Thoracic aorta (tissue), 2 donors: ENCODE results near the gene ABTB2. TPM values are rescaled to one million over a fixed set of nuclear protein-coding genes. Genes with fewer than 3 reads are reported as not detected.

Experiments
- ATAC-seq: fragments of 150-250 bp; one replicate; pipeline ENCODE4 v1.8.0; 2017; ENCODE audit warnings: low read depth; ENCODE audit not compliant: insufficient number of reproducible peaks, low FRiP score
- DNase-seq: peaks from one replicate; pipeline ENCODE4 v3.0.0-alpha.2; 2020; ENCODE audit warnings: low spot score
- H3K27ac ChIP-seq, 2 donors: fragments of 200-600 bp; sonication (generic); 1 replicate in 1 of 2; 2 replicates in 1 of 2; pipeline ENCODE4 v1.5.1; 2016; ENCODE audit warnings: mild to moderate bottlenecking in 2 of 2, moderate library complexity in 2 of 2
- H3K27me3 ChIP-seq: fragments of 200-600 bp; sonication (generic); replicated peaks from 2 replicates; pipeline ENCODE4 v1.6.0; 2016; ENCODE audit warnings: mild to moderate bottlenecking; ENCODE audit not compliant: insufficient read depth
- H3K36me3 ChIP-seq: fragments of 200-600 bp; sonication (generic); one replicate; pipeline ENCODE4 v1.5.1; 2016
- H3K4me1 ChIP-seq, 2 donors: fragments of 200-600 bp; sonication (generic); 1 replicate in 1 of 2; 2 replicates in 1 of 2; pipeline versions ENCODE4 v1.5.1 to v1.6.0; 2016; ENCODE audit warnings: low read depth in 2 of 2, mild to moderate bottlenecking in 1 of 2; ENCODE audit not compliant: control insufficient read depth in 1 of 2
- H3K4me3 ChIP-seq: fragments of 200-600 bp; sonication (generic); 2 replicates; pipeline ENCODE4 v1.5.1; 2016; ENCODE audit warnings: mild to moderate bottlenecking
- H3K9me3 ChIP-seq: fragments of 200-600 bp; sonication (generic); 2 replicates; pipeline ENCODE4 v1.5.1; 2016
- CTCF ChIP-seq: fragments of 200-600 bp; sonication (generic); IDR thresholded peaks from one replicate; pipeline ENCODE4 v1.5.1; 2019; ENCODE audit warnings: antibody characterized with exemption
- total RNA-seq, 2 donors: library from RNA; depleted of rRNA; stranded (reverse); fragments of >200 nt; gene quantifications; one replicate each; pipeline versions ENCODE4 v1.1.0 to v1.2.3, GENCODE V29; 2016

Gene ABTB2
- total RNA-seq, 2 donors from 2014 or later = 12.3 to 31.0 TPM

GRCh38 chr11:34284156-34284555 is 73.7 kb downstream of the ABTB2 start:
- Histone ChIP-seq H3K9me3 (no peaks in the 10 kb centered on the region), H3K27me3 (no peaks in the 10 kb centered on the region), H3K4me3 (no peak overlapping the region), H3K27ac (no peak overlapping the region), H3K4me1 (no peaks in the 10 kb centered on the region), H3K36me3 (no peaks in the 10 kb centered on the region)
- ATAC-seq = no peak
- no peak for DNase-seq
- no peak for TF ChIP-seq CTCF

GRCh38 chr11:34280945-34281872 is 76.6 kb downstream of the ABTB2 start:
- no peaks in the 10 kb centered on the region for H3K36me3 ChIP-seq
- no peaks in the 10 kb centered on the region for H3K27me3 ChIP-seq
- no peak for ATAC-seq
- no peak for TF ChIP-seq CTCF
- H3K9me3 ChIP-seq = no peaks in the 10 kb centered on the region
- H3K4me1 ChIP-seq = no peaks in the 10 kb centered on the region
- no peak overlapping the region for H3K4me3 ChIP-seq
- no peak for DNase-seq
- H3K27ac ChIP-seq = no peak overlapping the region

GRCh38 chr11:34278693-34279297 is 79.0 kb downstream of the ABTB2 start:
- Histone ChIP-seq H3K4me3 (no peak overlapping the region), H3K9me3 (no peaks in the 10 kb centered on the region), H3K36me3 (no peaks in the 10 kb centered on the region), H3K27me3 (no peaks in the 10 kb centered on the region), H3K27ac (no peak overlapping the region), H3K4me1 (peaks cover 7 to 17% of the 10 kb centered on the region in 2 donors)
- TF ChIP-seq CTCF = no peak
- DNase-seq (no peak), ATAC-seq (no peak)

- no peak for ATAC-seq
- H3K4me1 ChIP-seq = peaks cover 7 to 17% of the 10 kb centered on the region in 2 donors
- no peak overlapping the region for H3K4me3 ChIP-seq
- H3K27ac ChIP-seq = no peak overlapping the region
- no peak for DNase-seq
- no peaks in the 10 kb centered on the region for H3K36me3 ChIP-seq
- no peaks in the 10 kb centered on the region for H3K9me3 ChIP-seq
- no peaks in the 10 kb centered on the region for H3K27me3 ChIP-seq
- TF ChIP-seq CTCF = no peak
Observed at GRCh38 chr11:34278175-34278574, 79.6 kb downstream of the ABTB2 start.

- Histone ChIP-seq H3K4me3 (no peak overlapping the region), H3K4me1 (peaks cover 7 to 17% of the 10 kb centered on the region in 2 donors), H3K27ac (no peak overlapping the region), H3K27me3 (no peaks in the 10 kb centered on the region), H3K9me3 (no peaks in the 10 kb centered on the region), H3K36me3 (no peaks in the 10 kb centered on the region)
- DNase-seq = no peak
- ATAC-seq = no peak
- no peak for TF ChIP-seq CTCF
Observed at GRCh38 chr11:34277171-34277570, 80.6 kb downstream of the ABTB2 start.
